K562 (cell line): Measurements from ENCODE around the gene CPTP. TPM values are rescaled to one million over a fixed set of nuclear protein-coding genes. Genes with fewer than 3 reads are reported as not detected.

Experiments
- ARID4B ChIP-seq: sonication (generic); formaldehyde crosslinking; IDR thresholded peaks from 2 replicates; pipeline ENCODE4 v1.8.0; 2022; ENCODE audit warnings: mild to moderate bottlenecking, missing genetic modification reagents
- E4F1 ChIP-seq: fragments of 250-450 bp; sonication (Bioruptor Pico); IDR thresholded peaks from 2 replicates; pipeline ENCODE4 v1.5.0; 2021; ENCODE audit warnings: mild to moderate bottlenecking, borderline replicate concordance
- FIP1L1 ChIP-seq: fragments of 200-400 bp; formaldehyde crosslinking; IDR thresholded peaks from 2 replicates; pipeline ENCODE4 v1.6.1; 2018; ENCODE audit warnings: mild to moderate bottlenecking, low read depth, low read length; ENCODE audit not compliant: poor library complexity, severe bottlenecking
- FOXK1 ChIP-seq: sonication (generic); formaldehyde crosslinking; IDR thresholded peaks from 2 replicates; pipeline ENCODE4 v1.8.0; 2022; ENCODE audit warnings: missing genetic modification reagents, mild to moderate bottlenecking, borderline replicate concordance
- JUN ChIP-seq, 2 experiments: sonication (generic) in 1 of 2; formaldehyde crosslinking in 1 of 2; IDR thresholded peaks; 2 replicates each; pipeline versions ENCODE4 v1.6.1 to v1.8.0; 2012 to 2022; ENCODE audit warnings: borderline replicate concordance in 2 of 2, mild to moderate bottlenecking in 2 of 2, improper control_type of control experiment in 1 of 2, low read depth in 1 of 2, low read length in 1 of 2, missing genetic modification reagents in 1 of 2
- KAT7 ChIP-seq: sonication (generic); formaldehyde crosslinking; IDR thresholded peaks from 2 replicates; pipeline ENCODE4 v1.8.0; 2022; ENCODE audit warnings: missing genetic modification reagents, mild to moderate bottlenecking, borderline replicate concordance
- NBN ChIP-seq: fragments of 450-650 bp; IDR thresholded peaks from 2 replicates; pipeline ENCODE4 v1.6.1; 2016; ENCODE audit warnings: low read depth, mild to moderate bottlenecking
- NCOA1 ChIP-seq: fragments of 450-650 bp; IDR thresholded peaks from 2 replicates; pipeline ENCODE4 v1.6.1; 2016; ENCODE audit warnings: low read depth
- RBM39 ChIP-seq: fragments of 200-400 bp; formaldehyde crosslinking; optimal IDR thresholded peaks from 2 replicates; pipeline ENCODE3; 2018; ENCODE audit warnings: low read depth, low read length
- SMAD2 ChIP-seq: fragments of 150-350 bp; IDR thresholded peaks from 2 replicates; pipeline ENCODE4 v1.6.1; 2014; ENCODE audit warnings: low read depth, mild to moderate bottlenecking, low read length
- TEAD1 ChIP-seq, 2 experiments: fragments of 450-650 bp in 1 of 2; sonication (generic) in 1 of 2; formaldehyde crosslinking; IDR thresholded peaks; 2 replicates each; pipeline versions ENCODE4 v1.4.0 to v1.8.0; 2020 to 2022; ENCODE audit warnings: mild to moderate bottlenecking in 2 of 2, missing genetic modification reagents in 1 of 2
- TEAD4 ChIP-seq, 2 experiments: sonication (generic) in 1 of 2; formaldehyde crosslinking in 1 of 2; IDR thresholded peaks; 2 replicates each; pipeline versions ENCODE4 v1.6.1 to v1.8.0; 2012 to 2022; ENCODE audit warnings: borderline replicate concordance in 1 of 2, inconsistent platforms in 1 of 2, low read length in 1 of 2, mild to moderate bottlenecking in 1 of 2, missing genetic modification reagents in 1 of 2
- UBTF ChIP-seq, 2 experiments: IDR thresholded peaks; 2 replicates each; pipeline ENCODE4 v1.6.1; 2012; ENCODE audit warnings: improper control_type of control experiment in 2 of 2, low read depth in 2 of 2, low read length in 2 of 2, borderline replicate concordance in 1 of 2
- ZC3H4 ChIP-seq: sonication (generic); formaldehyde crosslinking; IDR thresholded peaks from 2 replicates; pipeline ENCODE4 v1.9.0; 2021; ENCODE audit warnings: missing genetic modification reagents, borderline replicate concordance
- ZFX ChIP-seq: sonication (generic); formaldehyde crosslinking; IDR thresholded peaks from 2 replicates; pipeline ENCODE4 v1.8.0; 2022; ENCODE audit warnings: mild to moderate bottlenecking, missing genetic modification reagents, moderate library complexity
- ZNF23 ChIP-seq: fragments of 250-450 bp; sonication (Bioruptor Pico); IDR thresholded peaks from 2 replicates; pipeline ENCODE4 v1.4.0; 2020; ENCODE audit warnings: mild to moderate bottlenecking
- polyA plus RNA-seq, 8 experiments: library from polyadenylated mRNA; depleted of rRNA in 4 of 8; stranded (reverse) in 5 of 8; unstranded in 3 of 8; fragments of >200 nt; fragmentation: Nextera tagmentation in 2 of 8; fragmentation: Illumina TruSeq in 1 of 8; extraction: Ambion mirVana in 2 of 8; extraction: Trizol in 1 of 8; gene quantifications; 2 replicates each; pipeline versions ENCODE4 v1.2.1 to v1.2.3, GENCODE V29; 2011 to 2014; ENCODE audit warnings: inconsistent platforms in 1 of 8, missing spikeins in 1 of 8
- total RNA-seq, 7 experiments: library from RNA; depleted of rRNA in 6 of 7; stranded (reverse); fragments of >200 nt in 6 of 7; fragmentation: Illumina TruSeq in 2 of 7; extraction: Trizol in 2 of 7; gene quantifications; 2 replicates each; pipeline versions ENCODE4 v1.2.1 to v1.2.3, GENCODE V29; 2011 to 2021; ENCODE audit warnings: low replicate concordance in 1 of 7

Gene CPTP
- total and polyA plus RNA-seq, 9 of the 15 experiments (the other 6 are each of a cell fraction or from before 2014, with no cell fraction given): 0.11 to 25.8 (median 3.5) TPM

GRCh38 chr1:1347663-1348419 lies 23.2 kb downstream of the CPTP start (continued):
- TF ChIP-seq JUN (IDR thresholded peaks at IDR 0.05; ENCODE audit: borderline replicate concordance, low read depth, low read length) (no peak), JUN (CRISPR knock-in tag; IDR thresholded peaks at IDR 0.05; ENCODE audit: borderline replicate concordance) (peak; percentile 54; the same call in 1 of the 2 replicates), ZFX (CRISPR knock-in tag) (peak; percentile 87), FIP1L1 (peak; percentile 54), RBM39 (peak; percentile 30), TEAD1 (CRISPR knock-in tag; IDR thresholded peaks at IDR 0.05) (0 out of 4 replicates have a peak, but pooled peaks of 1 of the 2 experiments have one; percentile 48), FOXK1 (CRISPR knock-in tag) (0 out of 2 replicates have a peak, but pooled peaks have one; percentile 58), ZC3H4 (CRISPR knock-in tag) (peak; percentile 54; the same call in 1 of the 2 replicates), ARID4B (CRISPR knock-in tag) (peak; percentile 78), NCOA1 (no peak), NBN (no peak), TEAD4 (IDR thresholded peaks at IDR 0.05; ENCODE audit: low read length) (no peak), TEAD4 (CRISPR knock-in tag; IDR thresholded peaks at IDR 0.05; ENCODE audit: borderline replicate concordance) (0 out of 2 replicates have a peak, but pooled peaks have one; percentile 43), ZNF23 (CRISPR knock-in tag) (no peak), SMAD2 (no peak), UBTF (IDR thresholded peaks at IDR 0.05; ENCODE audit: borderline replicate concordance in 1 of 2, low read depth in 2 of 2, low read length in 2 of 2) (peak in 1 of 2 experiments; percentile 68; a peak in 2 of 4 replicates), KAT7 (peak; percentile 84; the same call in 1 of the 2 replicates), E4F1 (CRISPR knock-in tag) (no peak)
